ENCODE data around the gene OXNAD1. TPM values are rescaled to one million over a fixed set of nuclear protein-coding genes. Genes with fewer than 3 reads are reported as not detected.

OXNAD1 gene
- total RNA-seq, 1 donor from 2014 or later = 18.8 TPM

DNA sequence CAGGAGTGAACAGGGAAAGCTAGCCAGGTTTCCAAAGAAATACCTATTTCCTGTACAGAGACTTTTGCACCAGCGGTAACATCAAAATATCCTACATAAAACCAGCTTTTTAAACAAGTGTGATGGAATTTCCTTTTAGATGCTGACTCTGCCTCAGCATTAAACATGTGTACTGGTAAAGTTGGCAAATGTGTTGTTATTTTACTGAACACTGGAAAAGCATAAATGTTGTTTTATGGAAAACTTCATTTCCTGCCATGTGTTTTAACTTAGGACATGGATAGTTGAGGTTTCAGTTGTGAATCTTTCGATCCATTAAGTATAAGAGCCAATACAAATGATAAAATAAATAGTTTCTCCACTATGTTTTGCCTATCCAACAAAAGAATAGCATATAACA lies 15.7 kb downstream of the OXNAD1 start:
- DNase-seq (ENCODE audit: low read depth) = no peak
- TF ChIP-seq CTCF (IDR thresholded peaks at IDR 0.05; ENCODE audit: insufficient read depth, low read length, poor library complexity, severe bottlenecking) = no peak
- no peaks in the 10 kb centered on the region for H3K27me3 ChIP-seq (ENCODE audit: control insufficient read depth, insufficient read depth, low read length)
- no peak overlapping the region for H3K4me3 ChIP-seq (ENCODE audit: low read depth, low read length)
- H3K36me3 ChIP-seq (ENCODE audit: control insufficient read depth, insufficient read depth, low read length) = no peaks in the 10 kb centered on the region

- no peak overlapping the region for H3K4me3 ChIP-seq (ENCODE audit: low read depth, low read length)
- H3K36me3 ChIP-seq (ENCODE audit: control insufficient read depth, insufficient read depth, low read length) = no peaks in the 10 kb centered on the region
- H3K27me3 ChIP-seq (ENCODE audit: control insufficient read depth, insufficient read depth, low read length) = no peaks in the 10 kb centered on the region
- no peak for DNase-seq (ENCODE audit: low read depth)
- TF ChIP-seq CTCF (IDR thresholded peaks at IDR 0.05; ENCODE audit: insufficient read depth, low read length, poor library complexity, severe bottlenecking) = no peak
These were observed 19.6 kb downstream of the OXNAD1 start for GRCh38 chr3:16284633-16285032.

GRCh38 chr3:16286161-16286560 lies 21.1 kb downstream of the OXNAD1 start:
- Histone ChIP-seq H3K4me3 (ENCODE audit: low read depth, low read length) (no peak overlapping the region), H3K36me3 (ENCODE audit: control insufficient read depth, insufficient read depth, low read length) (no peaks in the 10 kb centered on the region), H3K27me3 (ENCODE audit: control insufficient read depth, insufficient read depth, low read length) (no peaks in the 10 kb centered on the region)
- TF ChIP-seq CTCF (IDR thresholded peaks at IDR 0.05; ENCODE audit: insufficient read depth, low read length, poor library complexity, severe bottlenecking) = no peak
- no peak for DNase-seq (ENCODE audit: low read depth)

- Histone ChIP-seq H3K4me3 (ENCODE audit: low read depth, low read length) (no peak overlapping the region), H3K36me3 (ENCODE audit: control insufficient read depth, insufficient read depth, low read length) (no peaks in the 10 kb centered on the region), H3K27me3 (ENCODE audit: control insufficient read depth, insufficient read depth, low read length) (no peaks in the 10 kb centered on the region)
- DNase-seq (ENCODE audit: low read depth) = no peak
- no peak for TF ChIP-seq CTCF (IDR thresholded peaks at IDR 0.05; ENCODE audit: insufficient read depth, low read length, poor library complexity, severe bottlenecking)
These were observed 21.9 kb downstream of the OXNAD1 start for GRCh38 chr3:16286751-16287543.

GRCh38 chr3:16288664-16289063 lies 23.7 kb downstream of the OXNAD1 start:
- Histone ChIP-seq H3K36me3 (ENCODE audit: control insufficient read depth, insufficient read depth, low read length) (no peaks in the 10 kb centered on the region), H3K4me3 (ENCODE audit: low read depth, low read length) (no peak overlapping the region), H3K27me3 (ENCODE audit: control insufficient read depth, insufficient read depth, low read length) (no peaks in the 10 kb centered on the region)
- no peak for TF ChIP-seq CTCF (IDR thresholded peaks at IDR 0.05; ENCODE audit: insufficient read depth, low read length, poor library complexity, severe bottlenecking)
- no peak for DNase-seq (ENCODE audit: low read depth)

Data from kidney epithelial cell (primary cell).